Hepatocyte (in vitro differentiated cells): ENCODE measurements around the gene RBMS1.

Experiments used
- EZH2 ChIP-seq: fragments of 200-600 bp; sonication (generic); IDR thresholded peaks from 2 replicates; pipeline ENCODE4 v1.6.1; 2016; ENCODE audit warnings: antibody characterized with exemption, mild to moderate bottlenecking, borderline replicate concordance
- EZH2phosphoT487 ChIP-seq: fragments of 200-600 bp; sonication (generic); IDR thresholded peaks from one replicate; pipeline ENCODE4 v1.6.1; 2018; ENCODE audit warnings: antibody characterized with exemption, mild to moderate bottlenecking, low read depth, moderate library complexity; ENCODE audit not compliant: unreplicated experiment, severe bottlenecking
- TF ChIP-seq, protein P1 (sequence below): fragments of 200-600 bp; sonication (generic); IDR thresholded peaks from 2 replicates; pipeline ENCODE4 v1.5.1; 2016; ENCODE audit warnings: antibody characterized with exemption, mild to moderate bottlenecking; ENCODE audit not compliant: poor library complexity

DNA sequence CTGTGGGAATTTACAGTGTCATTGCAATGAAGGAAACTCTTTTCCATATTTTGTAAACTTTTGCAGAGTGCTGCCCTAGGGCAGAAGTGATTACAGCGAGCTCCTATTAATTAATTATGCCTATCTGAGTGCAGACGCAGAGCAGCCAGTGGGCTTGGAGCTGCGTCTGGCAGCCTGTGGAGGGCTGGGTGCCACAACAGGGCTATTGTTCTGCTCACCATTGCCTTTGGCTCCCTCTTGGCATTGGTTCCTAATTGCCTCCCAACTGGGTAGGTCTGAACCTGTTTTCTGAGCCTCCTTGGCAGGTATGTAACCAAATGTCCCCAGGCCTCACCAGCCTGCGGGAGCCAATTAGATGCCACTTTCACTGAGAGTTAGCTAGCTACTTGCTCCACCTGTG lies 267.9 kb downstream of the RBMS1 start:
- TF ChIP-seq, protein P1, sequence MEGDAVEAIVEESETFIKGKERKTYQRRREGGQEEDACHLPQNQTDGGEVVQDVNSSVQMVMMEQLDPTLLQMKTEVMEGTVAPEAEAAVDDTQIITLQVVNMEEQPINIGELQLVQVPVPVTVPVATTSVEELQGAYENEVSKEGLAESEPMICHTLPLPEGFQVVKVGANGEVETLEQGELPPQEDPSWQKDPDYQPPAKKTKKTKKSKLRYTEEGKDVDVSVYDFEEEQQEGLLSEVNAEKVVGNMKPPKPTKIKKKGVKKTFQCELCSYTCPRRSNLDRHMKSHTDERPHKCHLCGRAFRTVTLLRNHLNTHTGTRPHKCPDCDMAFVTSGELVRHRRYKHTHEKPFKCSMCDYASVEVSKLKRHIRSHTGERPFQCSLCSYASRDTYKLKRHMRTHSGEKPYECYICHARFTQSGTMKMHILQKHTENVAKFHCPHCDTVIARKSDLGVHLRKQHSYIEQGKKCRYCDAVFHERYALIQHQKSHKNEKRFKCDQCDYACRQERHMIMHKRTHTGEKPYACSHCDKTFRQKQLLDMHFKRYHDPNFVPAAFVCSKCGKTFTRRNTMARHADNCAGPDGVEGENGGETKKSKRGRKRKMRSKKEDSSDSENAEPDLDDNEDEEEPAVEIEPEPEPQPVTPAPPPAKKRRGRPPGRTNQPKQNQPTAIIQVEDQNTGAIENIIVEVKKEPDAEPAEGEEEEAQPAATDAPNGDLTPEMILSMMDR = no peak
- no peak for TF ChIP-seq EZH2
- TF ChIP-seq EZH2phosphoT487 = no peak
